ENCODE measurements around the gene OAS3. TPM values are rescaled to one million over a fixed set of nuclear protein-coding genes. Genes with fewer than 3 reads are reported as not detected.

The OAS3 gene
- total and polyA plus RNA-seq, 10 of the 15 experiments (the other 5 are each of a cell fraction or from before 2014, with no cell fraction given): 5.1 to 107 (median 18.0) TPM

GRCh38 chr12:113010701-113011100 lies 72.4 kb downstream of the OAS3 start:
- in situ Hi-C loops (cut with MboI): no loop called here
- no peak overlapping the region for H3K9ac ChIP-seq (ENCODE audit: control insufficient read depth, insufficient read depth, low read length)
- H3K79me2 ChIP-seq (ENCODE audit: control insufficient read depth, insufficient read depth, low read length): no peaks in the 10 kb centered on the region
- ChIA-PET SMC1A (ENCODE audit: uncharacterized antibody, unreplicated experiment) (interaction anchor here (1.8 kb wide), 1 partner anchor 18 kb away, joined by 7 read pairs; no protein-coding TSS in a partner anchor), RAD21 (ENCODE audit: unreplicated experiment) (no interaction called here), POLR2A (no interaction called here), CTCF (interaction anchor here (2.3 kb wide), 1 partner anchor 18 kb away, joined by 6 read pairs; no protein-coding TSS in a partner anchor)
- no peaks in the 10 kb centered on the region; the same call in 2 of the 3 replicates for H3K9me3 ChIP-seq (replicated peaks; ENCODE audit: control insufficient read depth, insufficient read depth, low read length)
- no peaks in the 10 kb centered on the region for H4K20me1 ChIP-seq (ENCODE audit: control insufficient read depth, insufficient read depth)
- BruUV-seq (replicated peaks): no TSS peak
- intact Hi-C loops (cut with micrococcal nuclease; ENCODE audit: unreplicated experiment): no loop called here
- H3K27ac ChIP-seq (ENCODE audit: control insufficient read depth, insufficient read depth): no peak overlapping the region
- no peak for FAIRE-seq
- WGBS (ENCODE audit: insufficient coverage, insufficient replicate concordance, low lambda C conversion rate, missing lambda C conversion rate): 94% methylated on average over 2 of the region's 2 CpGs
- no peaks in the 10 kb centered on the region for H3K4me1 ChIP-seq (ENCODE audit: control insufficient read depth, insufficient read depth, low read length)
- TF ChIP-seq, protein P1, sequence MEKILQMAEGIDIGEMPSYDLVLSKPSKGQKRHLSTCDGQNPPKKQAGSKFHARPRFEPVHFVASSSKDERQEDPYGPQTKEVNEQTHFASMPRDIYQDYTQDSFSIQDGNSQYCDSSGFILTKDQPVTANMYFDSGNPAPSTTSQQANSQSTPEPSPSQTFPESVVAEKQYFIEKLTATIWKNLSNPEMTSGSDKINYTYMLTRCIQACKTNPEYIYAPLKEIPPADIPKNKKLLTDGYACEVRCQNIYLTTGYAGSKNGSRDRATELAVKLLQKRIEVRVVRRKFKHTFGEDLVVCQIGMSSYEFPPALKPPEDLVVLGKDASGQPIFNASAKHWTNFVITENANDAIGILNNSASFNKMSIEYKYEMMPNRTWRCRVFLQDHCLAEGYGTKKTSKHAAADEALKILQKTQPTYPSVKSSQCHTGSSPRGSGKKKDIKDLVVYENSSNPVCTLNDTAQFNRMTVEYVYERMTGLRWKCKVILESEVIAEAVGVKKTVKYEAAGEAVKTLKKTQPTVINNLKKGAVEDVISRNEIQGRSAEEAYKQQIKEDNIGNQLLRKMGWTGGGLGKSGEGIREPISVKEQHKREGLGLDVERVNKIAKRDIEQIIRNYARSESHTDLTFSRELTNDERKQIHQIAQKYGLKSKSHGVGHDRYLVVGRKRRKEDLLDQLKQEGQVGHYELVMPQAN (conservative IDR thresholded peaks at IDR 0.05): no peak
- TF ChIP-seq PAX5 (IDR thresholded peaks at IDR 0.05; ENCODE audit: borderline replicate concordance, low read depth, low read length) (no peak), KDM1A (IDR thresholded peaks at IDR 0.05; ENCODE audit: borderline replicate concordance) (no peak), WRNIP1 (IDR thresholded peaks at IDR 0.05; ENCODE audit: borderline replicate concordance, low read depth, low read length) (no peak), RBBP5 (conservative IDR thresholded peaks at IDR 0.05) (no peak), BRCA1 (IDR thresholded peaks at IDR 0.05; ENCODE audit: low read depth, low read length) (no peak), HCFC1 (IDR thresholded peaks at IDR 0.05; ENCODE audit: low read length) (no peak), BMI1 (IDR thresholded peaks at IDR 0.05; ENCODE audit: borderline replicate concordance) (no peak), USF1 (IDR thresholded peaks at IDR 0.05; ENCODE audit: borderline replicate concordance, extremely low read length, insufficient read depth, low read depth, low read length) (no peak), SIN3A (IDR thresholded peaks at IDR 0.05; ENCODE audit: low read depth, low read length) (no peak), MTA3 (IDR thresholded peaks at IDR 0.05; ENCODE audit: borderline replicate concordance, low read length) (no peak), MYB (IDR thresholded peaks at IDR 0.05; ENCODE audit: borderline replicate concordance, low read depth, low read length) (no peak), ZSCAN29 (IDR thresholded peaks at IDR 0.05) (no peak), SMAD5 (IDR thresholded peaks at IDR 0.05; ENCODE audit: low read depth) (no peak), SRF (IDR thresholded peaks at IDR 0.05; ENCODE audit: low read depth in 2 of 2, low read length in 2 of 2) (no peak)
- peaks cover 9 to 31% of the 10 kb centered on the region in 2 experiments for H3K36me3 ChIP-seq (ENCODE audit: control insufficient read depth in 2 of 2, insufficient read depth in 2 of 2, low read length in 1 of 2)
- H3K4me3 ChIP-seq: no peak overlapping the region
- H2AFZ ChIP-seq (ENCODE audit: control insufficient read depth, low read depth, low read length): no peak overlapping the region
- no peak for DNase-seq (ENCODE audit: low read depth, low spot score)
- no peaks in the 10 kb centered on the region for H3K27me3 ChIP-seq (replicated peaks in 1 of 2; ENCODE audit: control insufficient read depth in 2 of 2, insufficient read depth in 2 of 2, low read length in 1 of 2)
- no peak overlapping the region for H3K4me2 ChIP-seq (ENCODE audit: control insufficient read depth, insufficient read depth)
- ATAC-seq: no peak
